GM23248 (cell line): ENCODE results near the gene WDR89. TPM values are rescaled to one million over a fixed set of nuclear protein-coding genes. Genes with fewer than 3 reads are reported as not detected.

Experiments
- DNase-seq: peaks from one replicate; pipeline ENCODE4 v3.0.0-alpha.2; 2015
- H2AFZ ChIP-seq: fragments of 200-600 bp; sonication (generic); 2 replicates; pipeline ENCODE4 v1.6.1; 2016; ENCODE audit warnings: antibody characterized with exemption
- H3F3A ChIP-seq: fragments of 200-600 bp; sonication (generic); 2 replicates; pipeline ENCODE4 v1.6.1; 2016; ENCODE audit warnings: mild to moderate bottlenecking, antibody characterized with exemption, mixed run types; ENCODE audit not compliant: insufficient read depth
- H3K27ac ChIP-seq: fragments of 200-600 bp; sonication (generic); 2 replicates; pipeline ENCODE4 v1.5.1; 2016; ENCODE audit warnings: mild to moderate bottlenecking
- H3K27me3 ChIP-seq: fragments of 200-600 bp; sonication (generic); replicated peaks from 2 replicates; pipeline ENCODE4 v1.6.1; 2016; ENCODE audit warnings: mild to moderate bottlenecking; ENCODE audit not compliant: insufficient read depth
- H3K36me3 ChIP-seq: fragments of 200-600 bp; sonication (generic); 2 replicates; pipeline ENCODE4 v1.6.1; 2016; ENCODE audit warnings: low read depth, mild to moderate bottlenecking
- H3K4me1 ChIP-seq: fragments of 200-600 bp; sonication (generic); 2 replicates; pipeline ENCODE4 v1.6.1; 2016; ENCODE audit warnings: mild to moderate bottlenecking; ENCODE audit not compliant: insufficient read depth
- H3K4me2 ChIP-seq: fragments of 200-600 bp; sonication (generic); one replicate; pipeline ENCODE4 v1.6.1; 2016; ENCODE audit warnings: mild to moderate bottlenecking; ENCODE audit not compliant: unreplicated experiment
- H3K4me3 ChIP-seq: fragments of 200-600 bp; sonication (generic); 2 replicates; pipeline ENCODE4 v1.5.1; 2016; ENCODE audit warnings: mild to moderate bottlenecking
- H3K79me2 ChIP-seq: fragments of 200-600 bp; sonication (generic); 2 replicates; pipeline ENCODE4 v1.6.1; 2016; ENCODE audit warnings: mild to moderate bottlenecking; ENCODE audit not compliant: insufficient read depth
- H3K9ac ChIP-seq: fragments of 200-600 bp; sonication (generic); 2 replicates; pipeline ENCODE4 v1.6.1; 2016; ENCODE audit warnings: mild to moderate bottlenecking
- H3K9me2 ChIP-seq: fragments of 200-600 bp; sonication (generic); 2 replicates; pipeline ENCODE4 v1.6.1; 2016; ENCODE audit warnings: mixed run types, mild to moderate bottlenecking, moderate library complexity; ENCODE audit not compliant: insufficient read depth
- H3K9me3 ChIP-seq: fragments of 200-600 bp; sonication (generic); one replicate; pipeline ENCODE4 v1.6.1; 2017; ENCODE audit warnings: low read depth
- H4K20me1 ChIP-seq: fragments of 200-600 bp; sonication (generic); 2 replicates; pipeline ENCODE4 v1.6.0; 2016; ENCODE audit not compliant: insufficient read depth
- EZH2 ChIP-seq: fragments of 200-600 bp; sonication (generic); IDR thresholded peaks from 2 replicates; pipeline ENCODE4 v1.6.1; 2018; ENCODE audit warnings: antibody characterized with exemption, mild to moderate bottlenecking; ENCODE audit not compliant: insufficient read depth, poor library complexity, severe bottlenecking
- EZH2phosphoT487 ChIP-seq: fragments of 200-600 bp; sonication (generic); IDR thresholded peaks from 2 replicates; pipeline ENCODE4 v1.6.1; 2018; ENCODE audit warnings: antibody characterized with exemption, moderate library complexity, mild to moderate bottlenecking, low read depth; ENCODE audit not compliant: insufficient read depth
- WGBS, 2 experiments: methylation state at CpG; one replicate each; pipeline ENCODE4 v1.1.6; 2015 to 2017; ENCODE audit warnings: low lambda C conversion rate in 2 of 2, low coverage in 1 of 2; ENCODE audit errors: missing lambda C conversion rate in 2 of 2; 5-methylcytosine and 5-hydroxymethylcytosine counted together
- in situ Hi-C: fragments of 300-500 bp; cut with MboI; formaldehyde crosslinking; loops from 2 replicates; pipeline ENCODE4 v1.15.0; 2020
- polyA plus RNA-seq: library from polyadenylated mRNA; unstranded; fragments of >200 nt; fragmentation: Nextera tagmentation; extraction: Ambion mirVana; gene quantifications from 2 replicates; pipeline ENCODE4 v1.2.1, GENCODE V29; 2016
- total RNA-seq: library from RNA; depleted of rRNA; stranded (reverse); fragments of >200 nt; shearing (Covaris generic); gene quantifications from 2 replicates; pipeline ENCODE4 v1.2.3, GENCODE V29; 2014

The WDR89 gene
- total and polyA plus RNA-seq, 2 experiments from 2014 or later: 6.9 to 7.0 TPM

GRCh38 chr14:63682727-63683593 lies 41.3 kb upstream of the WDR89 start:
- Histone ChIP-seq H3K9me2 (no peaks in the 10 kb centered on the region), H3K4me3 (no peak overlapping the region), H3K27me3 (no peaks in the 10 kb centered on the region), H3K9me3 (no peaks in the 10 kb centered on the region), H3K36me3 (no peaks in the 10 kb centered on the region), H3K9ac (no peak overlapping the region), H4K20me1 (no peaks in the 10 kb centered on the region), H3K27ac (no peak overlapping the region), H3K4me2 (no peak overlapping the region), H3F3A (0 out of 2 replicates have a peak, but pooled peaks cover 3% of the 10 kb centered on the region), H3K79me2 (no peaks in the 10 kb centered on the region), H3K4me1 (0 out of 2 replicates have a peak, but pooled peaks cover 3% of the 10 kb centered on the region), H2AFZ (no peak overlapping the region)
- 93 to 94% methylated on average over 9 of the region's 9 CpGs for WGBS, 2 experiments
- in situ Hi-C loops: no loop called here
- TF ChIP-seq EZH2phosphoT487: no peak
- no peak for TF ChIP-seq EZH2
- no peak for DNase-seq

- Histone ChIP-seq H3K27me3 (no peaks in the 10 kb centered on the region), H3K9me3 (no peaks in the 10 kb centered on the region), H3K27ac (no peak overlapping the region), H4K20me1 (no peaks in the 10 kb centered on the region), H3K79me2 (no peaks in the 10 kb centered on the region), H2AFZ (no peak overlapping the region), H3K4me3 (no peak overlapping the region), H3K36me3 (no peaks in the 10 kb centered on the region), H3K4me1 (0 out of 2 replicates have a peak, but pooled peaks cover 3% of the 10 kb centered on the region), H3K4me2 (no peak overlapping the region), H3K9ac (no peak overlapping the region), H3K9me2 (no peaks in the 10 kb centered on the region), H3F3A (peaks cover 3% of the 10 kb centered on the region; the same call in 1 of the 2 replicates)
- no peak for DNase-seq
- in situ Hi-C loops: no loop called here
- no peak for TF ChIP-seq EZH2phosphoT487
- TF ChIP-seq EZH2: no peak
- WGBS, 2 experiments: 100% methylated on average over 1 of the region's 1 CpG
These were observed 36.9 kb upstream of the WDR89 start for GRCh38 chr14:63678536-63678935.

GRCh38 chr14:63677891-63678379 lies 36.3 kb upstream of the WDR89 start:
- in situ Hi-C loops: no loop called here
- no peak overlapping the region for H2AFZ ChIP-seq
- no peaks in the 10 kb centered on the region for H3K79me2 ChIP-seq
- H3K4me2 ChIP-seq: no peak overlapping the region
- peak; percentile 63 for DNase-seq
- peaks cover 3% of the 10 kb centered on the region; the same call in 1 of the 2 replicates for H3F3A ChIP-seq
- H3K36me3 ChIP-seq: no peaks in the 10 kb centered on the region
- H3K9me2 ChIP-seq: no peaks in the 10 kb centered on the region
- H3K27me3 ChIP-seq: no peaks in the 10 kb centered on the region
- H4K20me1 ChIP-seq: no peaks in the 10 kb centered on the region
- WGBS, 2 experiments: 92 to 98% methylated on average over 3 of the region's 3 CpGs
- H3K9me3 ChIP-seq: no peaks in the 10 kb centered on the region
- H3K4me3 ChIP-seq: no peak overlapping the region
- no peak overlapping the region for H3K27ac ChIP-seq
- H3K4me1 ChIP-seq: 0 out of 2 replicates have a peak, but pooled peaks cover 3% of the 10 kb centered on the region
- no peak for TF ChIP-seq EZH2phosphoT487
- TF ChIP-seq EZH2: no peak
- no peak overlapping the region for H3K9ac ChIP-seq

GRCh38 chr14:63676615-63677014 lies 34.9 kb upstream of the WDR89 start:
- peaks cover 9% of the 10 kb centered on the region; the same call in 1 of the 2 replicates for H3K4me1 ChIP-seq
- H3K27ac ChIP-seq: no peak overlapping the region
- H4K20me1 ChIP-seq: no peaks in the 10 kb centered on the region
- no peaks in the 10 kb centered on the region for H3K9me3 ChIP-seq
- no peak overlapping the region for H3K9ac ChIP-seq
- no peak overlapping the region for H3K4me2 ChIP-seq
- H3K36me3 ChIP-seq: no peaks in the 10 kb centered on the region
- in situ Hi-C loops: no loop called here
- no peak overlapping the region for H3K4me3 ChIP-seq
- H3K27me3 ChIP-seq: no peaks in the 10 kb centered on the region
- no peaks in the 10 kb centered on the region for H3K9me2 ChIP-seq
- no peak for TF ChIP-seq EZH2phosphoT487
- TF ChIP-seq EZH2: no peak
- no peaks in the 10 kb centered on the region for H3K79me2 ChIP-seq
- no peak for DNase-seq
- 93 to 95% methylated on average over 3 of the region's 3 CpGs for WGBS, 2 experiments
- H3F3A ChIP-seq: peaks cover 3% of the 10 kb centered on the region
- no peak overlapping the region for H2AFZ ChIP-seq
